WTC11 (cell line): ENCODE measurements around the gene OR1D5.

Experiments used
- CREB1 ChIP-seq: sonication (generic); formaldehyde crosslinking; IDR thresholded peaks from 2 replicates; pipeline ENCODE4 v1.8.0; 2023; ENCODE audit warnings: mild to moderate bottlenecking, missing genetic modification reagents
- NFATC4 ChIP-seq: fragments of 250-450 bp; sonication (Bioruptor Pico); IDR thresholded peaks from 2 replicates; pipeline ENCODE4 v1.9.0; 2021; ENCODE audit warnings: mild to moderate bottlenecking
- NR2C2 ChIP-seq: sonication (generic); formaldehyde crosslinking; IDR thresholded peaks from 2 replicates; pipeline ENCODE4 v1.8.0; 2022; ENCODE audit warnings: mild to moderate bottlenecking, missing genetic modification reagents
- SMAD3 ChIP-seq: sonication (generic); formaldehyde crosslinking; IDR thresholded peaks from 2 replicates; pipeline ENCODE4 v1.8.0; 2022; ENCODE audit warnings: missing genetic modification reagents, mild to moderate bottlenecking, borderline replicate concordance
- SP1 ChIP-seq: sonication (generic); formaldehyde crosslinking; conservative IDR thresholded peaks from 2 replicates; pipeline ENCODE4 v1.8.1; 2022; ENCODE audit warnings: missing genetic modification reagents
- STAT6 ChIP-seq: sonication (generic); formaldehyde crosslinking; conservative IDR thresholded peaks from 2 replicates; pipeline ENCODE4 v1.8.1; 2023; ENCODE audit warnings: mild to moderate bottlenecking, low read depth, missing genetic modification reagents, moderate library complexity
- ZBTB21 ChIP-seq: sonication (generic); formaldehyde crosslinking; IDR thresholded peaks from 2 replicates; pipeline ENCODE4 v1.8.1; 2023; ENCODE audit warnings: mild to moderate bottlenecking, missing genetic modification reagents, borderline replicate concordance
- ZNF138 ChIP-seq: sonication (generic); formaldehyde crosslinking; conservative IDR thresholded peaks from 2 replicates; pipeline ENCODE4 v1.8.1; 2022; ENCODE audit warnings: mild to moderate bottlenecking, moderate library complexity, missing genetic modification reagents
- ZNF219 ChIP-seq: sonication (generic); formaldehyde crosslinking; IDR thresholded peaks from 2 replicates; pipeline ENCODE4 v1.8.0; 2023; ENCODE audit warnings: missing genetic modification reagents, mild to moderate bottlenecking, borderline replicate concordance
- TF ChIP-seq, protein P1 (sequence below): fragments of 200-600 bp; IDR thresholded peaks from 2 replicates; pipeline ENCODE4 v1.8.0; 2022; ENCODE audit warnings: antibody characterized with exemption
- TF ChIP-seq, protein P2 (sequence below): sonication (generic); formaldehyde crosslinking; IDR thresholded peaks from 2 replicates; pipeline ENCODE4 v1.8.0; 2023; ENCODE audit warnings: mild to moderate bottlenecking, missing genetic modification reagents
- TF ChIP-seq, protein P3 (sequence below): sonication (generic); formaldehyde crosslinking; IDR thresholded peaks from 2 replicates; pipeline ENCODE4 v1.8.1; 2023; ENCODE audit warnings: mild to moderate bottlenecking, missing genetic modification reagents, moderate library complexity

DNA sequence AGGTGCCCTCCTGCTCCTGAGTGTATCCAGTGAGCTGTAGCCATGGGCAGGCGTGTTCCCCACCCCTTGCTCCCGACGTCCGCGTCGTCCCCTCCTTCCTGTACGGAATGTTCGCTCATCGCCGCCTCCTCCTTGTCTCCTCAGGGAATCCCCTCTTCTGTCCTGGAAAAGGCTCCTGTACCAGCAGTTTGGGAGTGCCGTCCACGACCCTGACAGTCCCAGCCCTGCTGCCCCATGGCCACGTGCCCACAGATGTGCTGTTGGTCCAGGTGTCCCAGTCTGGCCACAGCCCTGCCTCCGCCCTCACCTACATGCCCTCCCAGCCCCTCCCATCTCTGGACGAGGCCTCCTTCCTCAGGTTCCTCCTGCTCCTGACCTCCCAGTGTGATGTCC, 30.2 kb downstream of the OR1D5 start:
- TF ChIP-seq ZNF219 (CRISPR knock-in tag) (no peak), NR2C2 (CRISPR knock-in tag) (no peak), CREB1 (CRISPR knock-in tag) (no peak), SMAD3 (CRISPR knock-in tag) (no peak), ZBTB21 (CRISPR knock-in tag) (no peak), NFATC4 (CRISPR knock-in tag) (no peak), SP1 (CRISPR knock-in tag) (no peak), ZNF138 (CRISPR knock-in tag) (no peak), STAT6 (CRISPR knock-in tag) (no peak)
- TF ChIP-seq, protein P1, sequence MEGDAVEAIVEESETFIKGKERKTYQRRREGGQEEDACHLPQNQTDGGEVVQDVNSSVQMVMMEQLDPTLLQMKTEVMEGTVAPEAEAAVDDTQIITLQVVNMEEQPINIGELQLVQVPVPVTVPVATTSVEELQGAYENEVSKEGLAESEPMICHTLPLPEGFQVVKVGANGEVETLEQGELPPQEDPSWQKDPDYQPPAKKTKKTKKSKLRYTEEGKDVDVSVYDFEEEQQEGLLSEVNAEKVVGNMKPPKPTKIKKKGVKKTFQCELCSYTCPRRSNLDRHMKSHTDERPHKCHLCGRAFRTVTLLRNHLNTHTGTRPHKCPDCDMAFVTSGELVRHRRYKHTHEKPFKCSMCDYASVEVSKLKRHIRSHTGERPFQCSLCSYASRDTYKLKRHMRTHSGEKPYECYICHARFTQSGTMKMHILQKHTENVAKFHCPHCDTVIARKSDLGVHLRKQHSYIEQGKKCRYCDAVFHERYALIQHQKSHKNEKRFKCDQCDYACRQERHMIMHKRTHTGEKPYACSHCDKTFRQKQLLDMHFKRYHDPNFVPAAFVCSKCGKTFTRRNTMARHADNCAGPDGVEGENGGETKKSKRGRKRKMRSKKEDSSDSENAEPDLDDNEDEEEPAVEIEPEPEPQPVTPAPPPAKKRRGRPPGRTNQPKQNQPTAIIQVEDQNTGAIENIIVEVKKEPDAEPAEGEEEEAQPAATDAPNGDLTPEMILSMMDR = no peak
- TF ChIP-seq, protein P2, sequence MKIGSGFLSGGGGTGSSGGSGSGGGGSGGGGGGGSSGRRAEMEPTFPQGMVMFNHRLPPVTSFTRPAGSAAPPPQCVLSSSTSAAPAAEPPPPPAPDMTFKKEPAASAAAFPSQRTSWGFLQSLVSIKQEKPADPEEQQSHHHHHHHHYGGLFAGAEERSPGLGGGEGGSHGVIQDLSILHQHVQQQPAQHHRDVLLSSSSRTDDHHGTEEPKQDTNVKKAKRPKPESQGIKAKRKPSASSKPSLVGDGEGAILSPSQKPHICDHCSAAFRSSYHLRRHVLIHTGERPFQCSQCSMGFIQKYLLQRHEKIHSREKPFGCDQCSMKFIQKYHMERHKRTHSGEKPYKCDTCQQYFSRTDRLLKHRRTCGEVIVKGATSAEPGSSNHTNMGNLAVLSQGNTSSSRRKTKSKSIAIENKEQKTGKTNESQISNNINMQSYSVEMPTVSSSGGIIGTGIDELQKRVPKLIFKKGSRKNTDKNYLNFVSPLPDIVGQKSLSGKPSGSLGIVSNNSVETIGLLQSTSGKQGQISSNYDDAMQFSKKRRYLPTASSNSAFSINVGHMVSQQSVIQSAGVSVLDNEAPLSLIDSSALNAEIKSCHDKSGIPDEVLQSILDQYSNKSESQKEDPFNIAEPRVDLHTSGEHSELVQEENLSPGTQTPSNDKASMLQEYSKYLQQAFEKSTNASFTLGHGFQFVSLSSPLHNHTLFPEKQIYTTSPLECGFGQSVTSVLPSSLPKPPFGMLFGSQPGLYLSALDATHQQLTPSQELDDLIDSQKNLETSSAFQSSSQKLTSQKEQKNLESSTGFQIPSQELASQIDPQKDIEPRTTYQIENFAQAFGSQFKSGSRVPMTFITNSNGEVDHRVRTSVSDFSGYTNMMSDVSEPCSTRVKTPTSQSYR (CRISPR knock-in tag) = no peak
- TF ChIP-seq, protein P3, sequence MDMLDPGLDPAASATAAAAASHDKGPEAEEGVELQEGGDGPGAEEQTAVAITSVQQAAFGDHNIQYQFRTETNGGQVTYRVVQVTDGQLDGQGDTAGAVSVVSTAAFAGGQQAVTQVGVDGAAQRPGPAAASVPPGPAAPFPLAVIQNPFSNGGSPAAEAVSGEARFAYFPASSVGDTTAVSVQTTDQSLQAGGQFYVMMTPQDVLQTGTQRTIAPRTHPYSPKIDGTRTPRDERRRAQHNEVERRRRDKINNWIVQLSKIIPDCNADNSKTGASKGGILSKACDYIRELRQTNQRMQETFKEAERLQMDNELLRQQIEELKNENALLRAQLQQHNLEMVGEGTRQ = no peak
